ENCODE results near the gene PSENEN. TPM values are rescaled to one million over a fixed set of nuclear protein-coding genes. Genes with fewer than 3 reads are reported as not detected.

Gene PSENEN
- total RNA-seq, 1 experiment from 2014 or later, result 106 TPM

DNA sequence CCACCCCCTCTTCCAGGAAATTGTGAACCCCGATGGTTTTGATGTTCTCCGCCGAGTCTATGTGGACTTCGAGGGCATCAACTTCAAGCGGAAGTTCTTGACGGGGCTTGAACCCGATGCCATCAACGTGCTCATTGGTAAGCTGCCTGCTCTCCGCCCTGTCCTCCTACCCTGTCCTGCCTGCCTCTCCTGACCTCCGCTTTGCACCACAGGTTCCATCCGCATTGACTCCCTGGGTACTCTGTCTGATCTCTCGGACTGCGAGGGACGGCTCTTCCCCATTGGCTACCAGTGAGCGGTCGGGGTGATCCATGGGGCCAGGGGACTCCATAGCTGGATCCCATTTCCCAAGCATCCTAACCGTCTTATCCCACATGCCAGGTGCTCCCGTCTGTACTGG is 15.1 kb upstream of the PSENEN start:
- H3K9me2 ChIP-seq (ENCODE audit: insufficient read depth), result no peaks in the 10 kb centered on the region
- H3K27me3 ChIP-seq (ENCODE audit: insufficient read depth, low read depth), result no peaks in the 10 kb centered on the region
- intact Hi-C loops (cut with micrococcal nuclease; ENCODE audit: unreplicated experiment), result no loop called here
- H3K27ac ChIP-seq, result no peak overlapping the region
- H3F3A ChIP-seq (ENCODE audit: insufficient read depth, low read depth), result no peaks in the 10 kb centered on the region
- H4K20me1 ChIP-seq (ENCODE audit: insufficient read depth), result no peaks in the 10 kb centered on the region
- ChIA-PET POLR2A (ENCODE audit: unreplicated experiment) (no interaction called here), CTCF (no interaction called here)
- no peaks in the 10 kb centered on the region for H3K9me3 ChIP-seq (ENCODE audit: insufficient read depth, low read depth)
- H3K4me3 ChIP-seq, result no peak overlapping the region
- no TSS peak for BruUV-seq (replicated peaks)
- H3K36me3 ChIP-seq (ENCODE audit: low read depth), result no peaks in the 10 kb centered on the region; the same call in 1 of the 2 replicates
- DNase-seq, result no peak
- no peak overlapping the region for H2AFZ ChIP-seq
- H3K4me1 ChIP-seq (replicated peaks; ENCODE audit: insufficient read depth), result no peaks in the 10 kb centered on the region
- TF ChIP-seq, protein P1, sequence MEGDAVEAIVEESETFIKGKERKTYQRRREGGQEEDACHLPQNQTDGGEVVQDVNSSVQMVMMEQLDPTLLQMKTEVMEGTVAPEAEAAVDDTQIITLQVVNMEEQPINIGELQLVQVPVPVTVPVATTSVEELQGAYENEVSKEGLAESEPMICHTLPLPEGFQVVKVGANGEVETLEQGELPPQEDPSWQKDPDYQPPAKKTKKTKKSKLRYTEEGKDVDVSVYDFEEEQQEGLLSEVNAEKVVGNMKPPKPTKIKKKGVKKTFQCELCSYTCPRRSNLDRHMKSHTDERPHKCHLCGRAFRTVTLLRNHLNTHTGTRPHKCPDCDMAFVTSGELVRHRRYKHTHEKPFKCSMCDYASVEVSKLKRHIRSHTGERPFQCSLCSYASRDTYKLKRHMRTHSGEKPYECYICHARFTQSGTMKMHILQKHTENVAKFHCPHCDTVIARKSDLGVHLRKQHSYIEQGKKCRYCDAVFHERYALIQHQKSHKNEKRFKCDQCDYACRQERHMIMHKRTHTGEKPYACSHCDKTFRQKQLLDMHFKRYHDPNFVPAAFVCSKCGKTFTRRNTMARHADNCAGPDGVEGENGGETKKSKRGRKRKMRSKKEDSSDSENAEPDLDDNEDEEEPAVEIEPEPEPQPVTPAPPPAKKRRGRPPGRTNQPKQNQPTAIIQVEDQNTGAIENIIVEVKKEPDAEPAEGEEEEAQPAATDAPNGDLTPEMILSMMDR (conservative IDR thresholded peaks at IDR 0.05), result no peak
- no peak for TF ChIP-seq EZH2 (IDR thresholded peaks at IDR 0.05; ENCODE audit: low read depth)
- H3K4me2 ChIP-seq, result no peak overlapping the region
- no peaks in the 10 kb centered on the region for H3K79me2 ChIP-seq (ENCODE audit: low read depth)

DNA sequence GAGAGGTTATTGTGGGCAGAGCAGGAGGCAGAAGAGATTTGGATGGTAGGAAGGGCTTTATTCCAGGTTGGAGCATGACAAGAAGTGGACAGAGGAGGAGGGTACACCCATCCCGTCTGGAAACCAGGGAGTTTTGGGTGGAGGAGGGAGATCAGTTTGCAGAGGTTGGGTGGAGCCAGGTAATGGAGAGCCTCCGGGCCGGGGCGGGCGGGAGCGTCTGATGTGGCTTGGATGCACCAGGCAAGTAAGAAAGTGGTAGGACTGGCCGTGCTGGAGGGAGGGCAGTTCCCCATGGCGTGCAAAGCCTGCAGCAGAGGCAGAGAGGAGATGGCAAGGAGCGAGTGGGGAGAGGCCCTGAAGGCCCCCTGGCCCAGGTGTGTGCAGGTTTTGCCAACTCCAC is 14.1 kb upstream of the PSENEN start:
- Histone ChIP-seq H4K20me1 (ENCODE audit: insufficient read depth) (no peaks in the 10 kb centered on the region), H3K4me3 (no peak overlapping the region), H3F3A (ENCODE audit: insufficient read depth, low read depth) (no peaks in the 10 kb centered on the region; the same call in 1 of the 2 replicates), H3K4me1 (replicated peaks; ENCODE audit: insufficient read depth) (no peaks in the 10 kb centered on the region), H3K79me2 (ENCODE audit: low read depth) (no peaks in the 10 kb centered on the region), H3K27ac (no peak overlapping the region), H3K4me2 (no peak overlapping the region), H3K27me3 (ENCODE audit: insufficient read depth, low read depth) (no peaks in the 10 kb centered on the region), H3K9me3 (ENCODE audit: insufficient read depth, low read depth) (no peaks in the 10 kb centered on the region), H2AFZ (no peak overlapping the region), H3K36me3 (ENCODE audit: low read depth) (no peaks in the 10 kb centered on the region; the same call in 1 of the 2 replicates), H3K9me2 (ENCODE audit: insufficient read depth) (no peaks in the 10 kb centered on the region)
- no TSS peak for BruUV-seq (replicated peaks)
- ChIA-PET CTCF (no interaction called here), POLR2A (ENCODE audit: unreplicated experiment) (no interaction called here)
- intact Hi-C loops (cut with micrococcal nuclease; ENCODE audit: unreplicated experiment), result no loop called here
- no peak for TF ChIP-seq EZH2 (IDR thresholded peaks at IDR 0.05; ENCODE audit: low read depth)
- TF ChIP-seq, protein P1 (conservative IDR thresholded peaks at IDR 0.05), result no peak
- DNase-seq, result peak in 1 of 2 experiments; percentile 68

DNA sequence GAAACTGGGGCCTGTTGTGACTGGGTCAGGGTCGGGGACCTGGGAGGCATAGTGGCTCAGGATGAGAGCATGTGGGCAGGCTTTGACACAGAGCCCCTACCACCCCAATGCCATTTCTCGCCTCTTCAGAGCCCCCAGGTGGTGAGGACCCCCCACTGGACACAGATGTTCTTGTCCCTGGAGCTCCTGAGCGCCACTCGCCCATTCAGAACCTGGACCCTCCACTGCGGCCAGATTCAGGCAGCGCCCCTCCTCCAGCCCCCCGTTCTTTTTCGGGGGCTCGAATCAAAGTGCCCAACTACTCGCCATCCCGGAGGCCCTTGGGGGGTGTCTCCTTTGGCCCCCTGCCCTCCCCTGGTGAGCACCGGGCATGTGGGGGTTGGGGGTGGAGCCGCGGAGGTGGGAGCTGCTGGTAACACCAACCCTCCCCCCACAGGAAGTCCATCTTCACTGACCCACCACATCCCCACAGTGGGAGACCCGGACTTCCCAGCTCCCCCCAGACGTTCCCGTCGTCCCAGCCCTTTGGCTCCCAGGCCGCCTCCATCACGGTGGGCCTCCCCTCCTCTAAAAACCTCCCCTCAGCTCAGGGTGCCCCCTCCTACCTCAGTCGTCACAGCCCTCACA is 13.6 kb upstream of the PSENEN start:
- H3K4me1 ChIP-seq (replicated peaks; ENCODE audit: insufficient read depth), result no peaks in the 10 kb centered on the region
- no peak overlapping the region for H3K4me2 ChIP-seq
- no peak for DNase-seq
- no TSS peak for BruUV-seq (replicated peaks)
- H3K36me3 ChIP-seq (ENCODE audit: low read depth), result no peaks in the 10 kb centered on the region; the same call in 1 of the 2 replicates
- TF ChIP-seq, protein P1 (conservative IDR thresholded peaks at IDR 0.05), result no peak
- no peak for TF ChIP-seq EZH2 (IDR thresholded peaks at IDR 0.05; ENCODE audit: low read depth)
- H3K27ac ChIP-seq, result no peak overlapping the region
- no peaks in the 10 kb centered on the region; the same call in 1 of the 2 replicates for H3F3A ChIP-seq (ENCODE audit: insufficient read depth, low read depth)
- no peaks in the 10 kb centered on the region for H3K9me3 ChIP-seq (ENCODE audit: insufficient read depth, low read depth)
- ChIA-PET POLR2A (ENCODE audit: unreplicated experiment) (no interaction called here), CTCF (no interaction called here)
- H4K20me1 ChIP-seq (ENCODE audit: insufficient read depth), result no peaks in the 10 kb centered on the region
- no peaks in the 10 kb centered on the region for H3K79me2 ChIP-seq (ENCODE audit: low read depth)
- intact Hi-C loops (cut with micrococcal nuclease; ENCODE audit: unreplicated experiment), result no loop called here
- no peaks in the 10 kb centered on the region for H3K9me2 ChIP-seq (ENCODE audit: insufficient read depth)
- H3K27me3 ChIP-seq (ENCODE audit: insufficient read depth, low read depth), result no peaks in the 10 kb centered on the region
- no peak overlapping the region for H3K4me3 ChIP-seq
- no peak overlapping the region for H2AFZ ChIP-seq

Data from PC-9 (cell line).